H1 (cell line): Measurements from ENCODE around the gene EYA2. TPM values are rescaled to one million over a fixed set of nuclear protein-coding genes. Genes with fewer than 3 reads are reported as not detected.

Experiments used
- ASH2L ChIP-seq: fragments of 200-600, 300-600 bp; sonication (generic); IDR thresholded peaks from one replicate; pipeline ENCODE4 v1.7.1; 2017; ENCODE audit warnings: low read length
- ATF3 ChIP-seq: IDR thresholded peaks from 2 replicates; pipeline ENCODE4 v1.6.1; 2011; ENCODE audit warnings: low read depth, mild to moderate bottlenecking, low read length; ENCODE audit not compliant: insufficient read depth
- BCL11A ChIP-seq, 2 experiments: IDR thresholded peaks; one replicate each; pipeline ENCODE4 v1.6.1; 2011; ENCODE audit warnings: low read depth in 2 of 2, low read length in 2 of 2, mild to moderate bottlenecking in 2 of 2
- CEBPB ChIP-seq: IDR thresholded peaks from 2 replicates; pipeline ENCODE4 v1.6.1; 2012; ENCODE audit warnings: low read depth, low read length
- JUN ChIP-seq: IDR thresholded peaks from 2 replicates; pipeline ENCODE4 v1.6.1; 2011; ENCODE audit warnings: low read depth, mild to moderate bottlenecking, improper control_type of control experiment, low read length
- KDM1A ChIP-seq: fragments of 200-600, 300-600 bp; sonication (generic); IDR thresholded peaks from 2 replicates; pipeline ENCODE4 v1.7.1; 2016; ENCODE audit warnings: mild to moderate bottlenecking, low read length, borderline replicate concordance
- MAX ChIP-seq: IDR thresholded peaks from 2 replicates; pipeline ENCODE4 v1.6.1; 2012; ENCODE audit warnings: inconsistent platforms
- RAD21 ChIP-seq, 2 experiments: IDR thresholded peaks in 1 of 2; conservative IDR thresholded peaks in 1 of 2; 2 replicates each; pipeline ENCODE4 v1.6.1; 2011; ENCODE audit warnings: low read depth in 2 of 2, low read length in 2 of 2, improper control_type of control experiment in 1 of 2, inconsistent platforms in 1 of 2, mild to moderate bottlenecking in 1 of 2, moderate library complexity in 1 of 2
- RFX5 ChIP-seq: IDR thresholded peaks from 2 replicates; pipeline ENCODE4 v1.6.1; 2011; ENCODE audit warnings: low read depth, low read length, improper control_type of control experiment, borderline replicate concordance
- TCF12 ChIP-seq: IDR thresholded peaks from 2 replicates; pipeline ENCODE4 v1.6.1; 2011; ENCODE audit warnings: low read depth, mild to moderate bottlenecking, low read length
- ZNF274 ChIP-seq: IDR thresholded peaks from 2 replicates; pipeline ENCODE4 v1.7.0; 2012; ENCODE audit warnings: low read length, borderline replicate concordance; ENCODE audit errors: extremely low read depth
- polyA plus RNA-seq, 7 experiments: library from polyadenylated mRNA; depleted of rRNA in 3 of 7; stranded (reverse) in 5 of 7; unstranded in 2 of 7; fragments of >200 nt in 5 of 7; fragments of 200-250 nt in 2 of 7; gene quantifications; 1 replicate in 5 of 7; 2 replicates in 1 of 7; 4 replicates in 1 of 7; pipeline versions ENCODE4 v1.2.1 to v1.2.3, GENCODE V29; 2011 to 2013; ENCODE audit warnings: missing spikeins in 2 of 7, mixed read lengths in 2 of 7
- total RNA-seq: library from RNA; stranded (reverse); fragmentation: NEBNext Ultra II Directional; extraction: Animal tissue kit (Norgen Biotek cat#: 25700); gene quantifications from 2 replicates; pipeline ENCODE4 v1.2.1, GENCODE V29; 2021

The EYA2 gene
- total and polyA plus RNA-seq, 2 of the 8 experiments (the other 6 are each of a cell fraction or from before 2014, with no cell fraction given) = 1.6 to 1.7 TPM

GRCh38 chr20:46915575-46916257, 21.1 kb downstream of the EYA2 start (continued):
- no peak for TF ChIP-seq ZNF274
- no peak for TF ChIP-seq TCF12
- TF ChIP-seq JUN = no peak
- TF ChIP-seq RAD21 (IDR thresholded peaks at IDR 0.05 in 1 of 2, conservative IDR thresholded peaks at IDR 0.05 in 1 of 2; ENCODE audit: low read depth in 2 of 2, low read length in 2 of 2) = no peak
- no peak for TF ChIP-seq KDM1A
- TF ChIP-seq MAX = no peak
- TF ChIP-seq ASH2L = no peak
- no peak for TF ChIP-seq BCL11A (IDR thresholded peaks at IDR 0.05; ENCODE audit: low read depth in 2 of 2, low read length in 2 of 2)
- TF ChIP-seq CEBPB = no peak
- no peak for TF ChIP-seq ATF3
- TF ChIP-seq RFX5 = no peak
